ENCODE results near the gene AKR7A2. TPM values are rescaled to one million over a fixed set of nuclear protein-coding genes. Genes with fewer than 3 reads are reported as not detected.
"Not testable (repeated sequence)": the region's sequence is repeated elsewhere in the genome, so short reads cannot be mapped to it uniquely, and the experiment has no call there.

Gene AKR7A2
- total RNA-seq, 1 donor from 2014 or later = 37.4 TPM

GRCh38 chr1:19284881-19285280, 27.1 kb downstream of the AKR7A2 start:
- Histone ChIP-seq H3K9me3 (no peaks in the 10 kb centered on the region), H3K36me3 (no peaks in the 10 kb centered on the region), H3K27me3 (ENCODE audit: low read depth) (no peaks in the 10 kb centered on the region), H3K27ac (no peak overlapping the region), H3K4me3 (no peak overlapping the region), H3K4me1 (peaks cover 6% of the 10 kb centered on the region)
- intact Hi-C loops (cut with DNase I) = no loop called here
- TF ChIP-seq, protein P1, sequence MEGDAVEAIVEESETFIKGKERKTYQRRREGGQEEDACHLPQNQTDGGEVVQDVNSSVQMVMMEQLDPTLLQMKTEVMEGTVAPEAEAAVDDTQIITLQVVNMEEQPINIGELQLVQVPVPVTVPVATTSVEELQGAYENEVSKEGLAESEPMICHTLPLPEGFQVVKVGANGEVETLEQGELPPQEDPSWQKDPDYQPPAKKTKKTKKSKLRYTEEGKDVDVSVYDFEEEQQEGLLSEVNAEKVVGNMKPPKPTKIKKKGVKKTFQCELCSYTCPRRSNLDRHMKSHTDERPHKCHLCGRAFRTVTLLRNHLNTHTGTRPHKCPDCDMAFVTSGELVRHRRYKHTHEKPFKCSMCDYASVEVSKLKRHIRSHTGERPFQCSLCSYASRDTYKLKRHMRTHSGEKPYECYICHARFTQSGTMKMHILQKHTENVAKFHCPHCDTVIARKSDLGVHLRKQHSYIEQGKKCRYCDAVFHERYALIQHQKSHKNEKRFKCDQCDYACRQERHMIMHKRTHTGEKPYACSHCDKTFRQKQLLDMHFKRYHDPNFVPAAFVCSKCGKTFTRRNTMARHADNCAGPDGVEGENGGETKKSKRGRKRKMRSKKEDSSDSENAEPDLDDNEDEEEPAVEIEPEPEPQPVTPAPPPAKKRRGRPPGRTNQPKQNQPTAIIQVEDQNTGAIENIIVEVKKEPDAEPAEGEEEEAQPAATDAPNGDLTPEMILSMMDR (IDR thresholded peaks at IDR 0.05) = no peak
- no peak for DNase-seq
- ATAC-seq = no peak

DNA sequence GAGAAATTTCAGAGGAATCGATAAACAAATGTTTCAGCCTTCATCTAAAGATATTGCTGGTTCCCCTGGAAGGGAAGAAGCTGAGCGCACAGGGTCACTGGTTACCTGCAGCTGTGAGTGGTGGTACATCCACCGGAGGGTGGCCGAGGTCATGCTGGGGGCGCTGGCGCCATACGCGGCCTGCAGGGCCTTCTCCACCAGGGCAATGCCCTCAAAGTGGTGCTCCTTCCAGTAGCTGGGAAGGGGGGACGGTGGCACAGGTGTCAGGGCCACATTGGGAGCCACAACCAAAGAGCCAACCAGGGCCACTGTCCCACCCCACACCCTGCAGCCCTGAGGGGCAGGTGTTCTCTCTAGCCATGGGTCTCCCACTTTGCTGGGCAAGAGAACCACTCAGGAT, 28.1 kb downstream of the AKR7A2 start:
- no peak overlapping the region for H3K4me3 ChIP-seq
- no peaks in the 10 kb centered on the region for H3K27me3 ChIP-seq (ENCODE audit: low read depth)
- no peak for ATAC-seq
- intact Hi-C loops (cut with DNase I) = no loop called here
- H3K27ac ChIP-seq = no peak overlapping the region
- H3K4me1 ChIP-seq = peaks cover 1% of the 10 kb centered on the region
- DNase-seq = no peak
- H3K9me3 ChIP-seq = no peaks in the 10 kb centered on the region
- H3K36me3 ChIP-seq = no peaks in the 10 kb centered on the region
- TF ChIP-seq, protein P1 (IDR thresholded peaks at IDR 0.05) = no peak

DNA sequence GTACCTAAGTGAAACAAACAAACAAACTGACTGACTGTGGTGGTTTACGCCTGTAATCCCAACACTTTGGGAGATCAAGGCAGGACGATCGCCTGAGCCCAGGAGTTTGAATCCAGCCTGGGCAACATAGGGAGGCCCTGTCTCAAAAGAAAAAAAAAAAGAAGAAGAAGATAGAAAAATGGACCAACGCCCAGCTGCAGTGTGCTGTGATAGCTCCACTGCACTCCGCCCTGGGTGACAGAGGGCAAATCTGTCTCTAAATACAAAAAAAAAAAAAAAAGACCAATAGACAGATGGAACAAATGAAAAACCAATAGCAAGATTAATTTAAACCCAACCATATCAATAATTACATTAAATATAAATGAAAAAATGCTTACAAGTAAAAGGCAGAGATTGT, 37.3 kb downstream of the AKR7A2 start:
- Histone ChIP-seq H3K9me3 (peaks cover 12% of the 10 kb centered on the region), H3K27me3 (ENCODE audit: low read depth) (peaks cover 9% of the 10 kb centered on the region), H3K27ac (no peak overlapping the region), H3K4me3 (no peak overlapping the region), H3K36me3 (no peaks in the 10 kb centered on the region), H3K4me1 (no peaks in the 10 kb centered on the region)
- TF ChIP-seq, protein P1 (IDR thresholded peaks at IDR 0.05) = no peak
- intact Hi-C loops (cut with DNase I) = no loop called here
- ATAC-seq = no peak
- no peak for DNase-seq

- H3K27me3 ChIP-seq (ENCODE audit: low read depth); intact Hi-C loops (cut with DNase I); H3K4me1 ChIP-seq; DNase-seq; H3K27ac ChIP-seq; H3K36me3 ChIP-seq: not testable (repeated sequence)
- peak overlapping the region; percentile 11 for H3K4me3 ChIP-seq
- peaks cover 12% of the 10 kb centered on the region for H3K9me3 ChIP-seq
- peak; percentile 64 to 75 for ATAC-seq
Observed at GRCh38 chr1:19273844-19274531, 38.0 kb downstream of the AKR7A2 start.

DNA sequence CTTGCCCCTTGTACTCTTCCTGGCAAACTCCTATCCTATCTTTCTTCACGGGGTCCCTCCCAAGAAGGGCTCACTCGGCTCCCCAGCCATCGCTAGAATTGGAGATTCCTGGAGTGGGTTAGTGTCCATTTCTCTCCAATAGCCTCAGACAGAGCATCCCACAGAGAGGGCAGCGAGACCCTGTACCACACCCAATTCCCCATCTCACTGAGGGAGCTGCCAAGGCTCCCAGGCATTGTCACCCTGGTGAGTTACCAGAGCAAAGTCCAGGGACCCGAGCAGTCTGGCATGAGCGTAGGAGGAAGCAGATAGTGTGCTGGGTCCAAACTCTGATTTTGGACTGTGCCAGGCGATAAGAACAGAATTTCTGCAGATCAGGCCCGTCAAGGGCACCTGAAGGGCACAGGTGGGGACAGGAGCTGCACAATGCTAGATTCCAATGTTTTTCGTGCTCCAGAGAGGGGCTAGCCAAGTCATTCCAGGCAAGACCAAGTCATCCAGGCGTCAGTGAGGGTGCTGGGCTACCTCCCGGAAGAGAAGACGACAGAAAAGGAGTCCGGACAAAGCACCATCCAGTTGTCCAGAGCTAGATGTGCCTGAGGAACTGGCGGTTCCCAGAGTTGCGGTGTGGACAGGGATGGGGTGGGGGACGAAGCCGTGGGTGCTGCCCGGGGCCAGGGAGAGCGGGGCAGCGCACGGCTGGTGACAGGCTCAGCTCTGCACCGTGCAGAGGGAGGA, 38.7 kb downstream of the AKR7A2 start:
- Histone ChIP-seq H3K27me3 (ENCODE audit: low read depth) (peaks cover 9% of the 10 kb centered on the region), H3K4me1 (no peaks in the 10 kb centered on the region), H3K4me3 (peak overlapping the region; percentile 11), H3K36me3 (no peaks in the 10 kb centered on the region), H3K27ac (no peak overlapping the region), H3K9me3 (peaks cover 12% of the 10 kb centered on the region)
- intact Hi-C loops (cut with DNase I) = no loop called here
- TF ChIP-seq, protein P1 (IDR thresholded peaks at IDR 0.05) = no peak
- DNase-seq (no peak), ATAC-seq (peak in 1 of 2 donors; percentile 37)

DNA sequence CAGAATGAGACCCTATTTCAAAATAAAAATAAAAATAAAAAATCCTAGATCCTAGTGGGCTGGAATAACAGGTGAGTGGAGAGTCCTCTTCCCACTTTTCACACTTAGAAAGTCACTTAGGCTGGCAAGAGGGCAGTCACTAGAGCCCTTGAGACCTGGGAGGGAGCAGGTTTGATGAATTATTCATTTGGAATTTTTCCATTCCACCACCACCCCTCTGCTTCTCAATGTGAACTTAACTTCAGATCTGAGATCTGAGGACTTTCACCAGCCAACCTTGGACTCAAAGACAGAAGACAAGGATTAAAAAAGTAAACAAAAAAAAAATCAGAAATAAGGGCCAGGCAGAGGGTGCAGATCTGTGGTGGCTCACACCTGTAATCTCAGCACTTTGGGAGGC, 39.9 kb downstream of the AKR7A2 start:
- ATAC-seq (no peak), DNase-seq (no peak)
- TF ChIP-seq, protein P1 (IDR thresholded peaks at IDR 0.05) = no peak
- intact Hi-C loops (cut with DNase I) = no loop called here
- no peak overlapping the region for H3K4me3 ChIP-seq
- peaks cover 6% of the 10 kb centered on the region for H3K9me3 ChIP-seq
- no peaks in the 10 kb centered on the region for H3K36me3 ChIP-seq
- H3K4me1 ChIP-seq = no peaks in the 10 kb centered on the region
- peaks cover 9% of the 10 kb centered on the region for H3K27me3 ChIP-seq (ENCODE audit: low read depth)
- no peak overlapping the region for H3K27ac ChIP-seq

DNA sequence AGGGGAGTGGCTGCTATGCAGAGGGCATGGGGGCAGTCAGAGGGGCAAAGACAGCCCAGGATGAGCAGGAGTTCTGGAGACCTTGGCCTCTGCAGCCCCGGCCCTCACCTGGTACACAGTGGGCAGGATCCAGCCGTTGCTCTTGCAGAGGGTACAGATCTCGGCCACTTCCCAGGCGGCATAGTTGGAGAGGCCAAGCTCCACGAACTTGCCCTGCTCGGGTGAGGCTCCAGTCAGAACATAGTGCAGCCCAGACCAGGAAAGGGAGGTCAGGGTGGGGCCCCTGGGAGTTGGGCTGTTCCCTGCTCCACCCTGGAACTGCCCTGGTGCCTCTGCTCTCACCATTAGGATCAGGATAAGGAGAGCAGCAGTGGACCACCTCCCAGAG, 41.6 kb downstream of the AKR7A2 start:
- H3K4me3 ChIP-seq; H3K27ac ChIP-seq; H3K4me1 ChIP-seq; DNase-seq; ATAC-seq; H3K27me3 ChIP-seq (ENCODE audit: low read depth); H3K9me3 ChIP-seq; H3K36me3 ChIP-seq; intact Hi-C loops (cut with DNase I): not testable (repeated sequence)

DNA sequence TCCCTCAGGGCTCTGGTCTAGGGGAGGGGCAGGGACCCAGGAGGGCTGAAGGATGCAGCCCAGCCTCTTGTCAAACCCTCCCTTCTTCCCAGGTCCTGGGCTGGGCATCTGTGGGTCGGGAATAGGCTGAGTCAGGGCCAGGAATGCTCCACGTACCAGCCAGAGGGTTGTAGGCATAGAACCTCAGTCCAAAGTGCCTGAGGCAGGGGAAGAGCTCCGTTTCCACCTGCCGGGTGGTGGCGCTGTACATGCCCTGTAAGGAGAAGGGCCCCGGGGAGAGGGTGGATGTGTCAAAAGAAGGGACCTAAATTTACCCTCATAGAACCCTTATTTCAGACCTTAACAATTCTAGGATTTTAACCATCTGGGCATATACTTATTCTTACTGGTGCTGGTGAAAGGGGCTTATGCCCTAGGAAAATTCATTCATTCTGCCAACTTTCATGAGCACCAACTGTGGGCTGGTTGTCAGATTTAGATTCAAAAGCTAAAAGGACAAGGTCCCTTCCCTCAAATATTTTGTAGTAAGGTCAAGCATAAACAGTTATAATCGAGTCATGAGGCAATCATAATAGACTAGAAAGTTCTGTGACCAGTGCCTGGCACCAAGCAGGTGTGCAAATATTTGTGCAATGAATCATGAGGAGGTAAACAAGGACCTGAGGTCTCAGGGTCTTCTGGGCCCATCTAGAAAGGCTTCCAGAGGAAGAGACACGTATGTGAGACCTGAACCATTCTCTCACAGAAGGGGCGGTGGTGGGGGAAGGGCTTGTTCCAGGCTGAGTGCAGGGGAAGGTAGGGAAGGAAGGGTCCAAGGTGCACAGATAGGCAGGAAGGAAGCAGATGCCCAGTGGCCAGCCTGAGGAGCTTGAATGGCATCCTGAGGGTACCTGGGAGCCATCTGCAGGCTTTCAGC, 42.3 kb downstream of the AKR7A2 start:
- H3K4me3 ChIP-seq; ATAC-seq; H3K27me3 ChIP-seq (ENCODE audit: low read depth); DNase-seq; H3K36me3 ChIP-seq; intact Hi-C loops (cut with DNase I); H3K9me3 ChIP-seq; H3K4me1 ChIP-seq; H3K27ac ChIP-seq: not testable (repeated sequence)
